ENCODE data around the gene LRRC71.

LRRC71 gene

DNA sequence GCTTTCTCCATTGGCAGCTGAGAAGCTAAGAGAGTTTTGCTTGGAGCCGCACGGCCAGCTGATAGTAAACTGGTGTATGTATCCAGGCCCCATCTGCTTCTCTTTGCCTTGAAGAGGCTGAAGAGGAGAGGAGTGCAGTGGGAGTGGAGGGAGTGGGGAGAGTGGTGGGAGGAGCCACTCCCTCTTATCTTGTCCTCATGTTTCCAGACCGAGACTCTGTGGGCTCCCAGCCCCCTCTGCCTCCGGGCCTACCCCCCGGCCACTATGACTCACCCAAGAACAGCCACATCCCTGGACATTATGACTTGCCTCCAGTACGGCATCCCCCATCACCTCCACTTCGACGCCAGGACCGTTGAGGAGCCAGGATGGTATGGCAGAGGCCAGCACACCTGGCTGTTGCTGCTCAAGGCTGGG is 6.0 kb upstream of the LRRC71 start:
- TF ChIP-seq, protein P1, sequence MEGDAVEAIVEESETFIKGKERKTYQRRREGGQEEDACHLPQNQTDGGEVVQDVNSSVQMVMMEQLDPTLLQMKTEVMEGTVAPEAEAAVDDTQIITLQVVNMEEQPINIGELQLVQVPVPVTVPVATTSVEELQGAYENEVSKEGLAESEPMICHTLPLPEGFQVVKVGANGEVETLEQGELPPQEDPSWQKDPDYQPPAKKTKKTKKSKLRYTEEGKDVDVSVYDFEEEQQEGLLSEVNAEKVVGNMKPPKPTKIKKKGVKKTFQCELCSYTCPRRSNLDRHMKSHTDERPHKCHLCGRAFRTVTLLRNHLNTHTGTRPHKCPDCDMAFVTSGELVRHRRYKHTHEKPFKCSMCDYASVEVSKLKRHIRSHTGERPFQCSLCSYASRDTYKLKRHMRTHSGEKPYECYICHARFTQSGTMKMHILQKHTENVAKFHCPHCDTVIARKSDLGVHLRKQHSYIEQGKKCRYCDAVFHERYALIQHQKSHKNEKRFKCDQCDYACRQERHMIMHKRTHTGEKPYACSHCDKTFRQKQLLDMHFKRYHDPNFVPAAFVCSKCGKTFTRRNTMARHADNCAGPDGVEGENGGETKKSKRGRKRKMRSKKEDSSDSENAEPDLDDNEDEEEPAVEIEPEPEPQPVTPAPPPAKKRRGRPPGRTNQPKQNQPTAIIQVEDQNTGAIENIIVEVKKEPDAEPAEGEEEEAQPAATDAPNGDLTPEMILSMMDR (IDR thresholded peaks at IDR 0.05; ENCODE audit: low read depth, low read length, missing control alignments), result no peak
- no peak for DNase-seq (ENCODE audit: extremely low read depth, low read depth)
- no peak overlapping the region for H3K4me3 ChIP-seq (replicated peaks; ENCODE audit: low read depth, low read length)

DNA sequence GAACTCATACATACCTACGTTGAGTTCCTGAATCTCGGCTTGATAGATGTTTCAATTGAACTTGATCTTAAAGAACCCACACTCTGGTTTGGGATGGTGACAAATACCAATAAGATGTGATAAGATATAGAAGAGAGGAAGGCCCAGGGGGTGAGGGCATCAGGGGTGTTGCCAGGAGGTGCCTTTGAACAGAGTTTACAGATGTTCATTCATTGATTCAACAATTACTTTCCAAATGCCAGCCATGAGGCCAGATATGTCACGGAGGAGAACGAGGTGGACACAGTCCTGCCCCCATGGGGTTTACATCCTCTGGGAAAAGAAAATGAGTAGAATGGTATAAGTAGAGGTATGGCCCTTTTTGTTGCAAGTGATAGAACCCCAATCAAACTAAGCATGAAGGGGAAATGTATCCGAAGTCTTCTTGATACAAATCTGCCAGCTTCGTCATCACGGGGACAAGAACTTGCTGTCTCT is 659 bp downstream of the LRRC71 start:
- TF ChIP-seq, protein P1 (IDR thresholded peaks at IDR 0.05; ENCODE audit: low read depth, low read length, missing control alignments), result no peak
- no peak overlapping the region for H3K4me3 ChIP-seq (replicated peaks; ENCODE audit: low read depth, low read length)
- no peak for DNase-seq (ENCODE audit: extremely low read depth, low read depth)

DNA sequence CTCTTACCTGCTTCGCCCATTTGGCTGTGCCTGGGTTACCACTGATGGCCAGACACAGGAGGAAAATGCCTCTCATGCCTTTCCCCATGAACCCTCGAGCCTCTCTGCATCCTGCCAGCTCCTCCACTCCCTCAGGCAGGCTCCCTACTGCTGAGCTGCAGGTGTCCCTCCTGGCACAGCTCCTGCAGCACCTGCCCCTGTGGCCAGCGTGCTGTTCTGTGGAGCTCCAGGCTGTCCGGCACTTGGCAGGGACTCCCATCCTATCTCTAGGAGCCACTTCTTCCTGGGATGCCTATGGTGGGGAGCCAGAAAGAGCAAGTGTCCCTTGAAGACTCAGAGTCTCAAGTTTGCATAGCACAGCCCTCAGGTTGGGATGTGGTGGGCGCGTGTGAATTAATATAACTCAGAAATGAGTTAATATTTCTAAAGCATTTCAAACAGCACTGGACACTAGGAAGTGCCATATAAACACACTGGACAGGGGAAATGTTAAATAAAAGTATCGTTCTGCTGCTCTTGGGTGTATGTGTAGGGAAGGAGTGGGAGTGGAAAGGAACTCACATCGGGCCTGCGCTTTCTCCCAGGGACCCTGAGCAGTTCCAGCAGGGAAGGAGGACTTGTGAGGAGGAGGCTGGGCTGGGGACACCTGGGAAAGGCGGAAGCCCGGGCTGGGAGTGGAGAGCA is 2.7 kb downstream of the LRRC71 start:
- TF ChIP-seq, protein P1 (IDR thresholded peaks at IDR 0.05; ENCODE audit: low read depth, low read length, missing control alignments), result no peak
- H3K4me3 ChIP-seq (replicated peaks; ENCODE audit: low read depth, low read length), result no peak overlapping the region
- DNase-seq (ENCODE audit: extremely low read depth, low read depth), result no peak

DNA sequence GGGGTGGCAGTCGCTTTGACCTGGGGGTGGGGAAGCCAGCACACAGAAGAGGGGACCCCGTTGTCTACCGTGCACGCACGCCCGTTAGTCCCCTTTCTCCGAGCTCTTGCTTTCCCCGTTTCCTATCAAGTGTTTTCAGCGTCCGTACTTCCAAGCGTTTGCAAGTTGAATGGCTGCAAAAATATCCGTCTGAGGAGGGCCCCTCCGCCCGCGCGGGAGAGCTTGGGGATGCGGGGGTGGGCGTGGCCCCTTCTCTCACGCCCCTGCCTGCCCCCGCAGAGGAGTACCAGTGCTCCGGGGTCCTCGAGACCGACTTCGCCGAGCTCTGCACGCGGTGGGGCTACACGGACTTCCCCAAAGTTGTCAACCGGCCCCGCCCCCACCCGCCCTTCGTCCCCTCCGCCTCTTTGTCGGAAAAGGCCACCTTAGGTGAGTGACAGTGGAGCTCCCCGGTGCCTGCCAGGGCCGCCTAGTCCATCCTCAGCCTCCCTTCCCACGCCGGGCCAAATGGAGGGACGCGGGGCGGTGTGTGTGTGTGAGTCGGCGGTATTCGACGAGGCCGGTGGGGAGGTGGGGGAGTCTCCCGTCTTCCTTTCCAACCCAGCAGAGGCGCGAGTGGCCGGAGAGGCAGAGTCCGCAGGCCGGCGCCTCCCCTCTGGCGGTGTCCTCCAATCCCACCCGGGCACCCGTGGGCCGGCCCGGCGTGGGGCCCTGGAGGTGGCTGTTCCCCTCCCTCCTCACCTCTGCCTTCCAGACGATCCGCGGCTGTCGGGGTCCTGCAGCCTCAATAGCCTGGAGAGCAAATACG is 3.4 kb downstream of the LRRC71 start:
- TF ChIP-seq, protein P1 (IDR thresholded peaks at IDR 0.05; ENCODE audit: low read depth, low read length, missing control alignments), result no peak
- DNase-seq (ENCODE audit: extremely low read depth, low read depth), result no peak
- H3K4me3 ChIP-seq (replicated peaks; ENCODE audit: low read depth, low read length), result no peak overlapping the region

DNA sequence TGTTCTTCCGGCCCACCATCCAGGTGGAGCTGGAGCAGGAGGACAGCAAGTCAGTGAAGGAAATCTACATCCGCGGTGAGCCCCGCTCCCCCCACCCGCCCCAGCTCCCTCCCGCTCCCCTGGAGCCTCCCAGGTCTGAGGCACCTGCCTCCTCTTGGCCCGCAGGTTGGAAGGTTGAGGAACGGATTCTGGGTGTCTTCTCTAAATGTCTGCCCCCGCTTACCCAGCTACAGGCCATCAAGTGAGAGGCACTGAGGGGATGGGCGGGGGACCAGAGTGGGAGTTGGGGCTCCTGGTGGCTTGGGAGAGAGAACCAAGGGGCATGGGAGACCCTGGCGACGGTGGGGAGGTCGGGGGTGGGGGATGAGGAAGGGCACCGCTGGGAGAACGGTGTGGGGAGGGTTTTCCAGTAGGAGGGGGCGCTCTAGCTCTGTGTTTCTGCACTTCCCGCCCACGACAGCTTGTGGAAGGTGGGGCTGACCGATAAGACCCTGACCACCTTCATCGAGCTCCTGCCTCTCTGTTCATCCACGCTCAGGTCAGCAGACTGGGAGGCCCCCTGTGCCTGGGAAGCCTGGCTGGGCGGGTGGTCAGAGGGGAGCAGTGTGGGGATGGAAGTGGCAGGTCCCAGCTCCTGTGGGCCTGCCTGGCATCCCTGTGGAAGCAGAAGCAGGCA is 4.2 kb downstream of the LRRC71 start:
- H3K4me3 ChIP-seq (replicated peaks; ENCODE audit: low read depth, low read length), result no peak overlapping the region
- DNase-seq (ENCODE audit: extremely low read depth, low read depth), result no peak

More for the DNA sequence above, 4.2 kb downstream of the LRRC71 start:
- TF ChIP-seq, protein P1 (IDR thresholded peaks at IDR 0.05; ENCODE audit: low read depth, low read length, missing control alignments), result no peak
